GM12864 (cell line): Measurements from ENCODE around the gene PLXNA2.

ENCODE experiments used
- DNase-seq: peaks from one replicate; pipeline ENCODE4 v3.0.0-alpha.2; 2011; ENCODE audit warnings: low read depth
- H3K4me3 ChIP-seq: 2 replicates; pipeline ENCODE4 v1.5.1; 2011; ENCODE audit warnings: mild to moderate bottlenecking, low read depth, low read length, control low read depth
- CTCF ChIP-seq: IDR thresholded peaks from 2 replicates; pipeline ENCODE4 v1.5.1; 2011; ENCODE audit warnings: low read depth, mild to moderate bottlenecking, moderate library complexity, low read length, control low read depth, inconsistent platforms; ENCODE audit errors: missing control alignments

The PLXNA2 gene

GRCh38 chr1:208057056-208057455 lies 187.1 kb downstream of the PLXNA2 start:
- no peak for DNase-seq
- no peak for TF ChIP-seq CTCF
- no peak overlapping the region for H3K4me3 ChIP-seq

DNA sequence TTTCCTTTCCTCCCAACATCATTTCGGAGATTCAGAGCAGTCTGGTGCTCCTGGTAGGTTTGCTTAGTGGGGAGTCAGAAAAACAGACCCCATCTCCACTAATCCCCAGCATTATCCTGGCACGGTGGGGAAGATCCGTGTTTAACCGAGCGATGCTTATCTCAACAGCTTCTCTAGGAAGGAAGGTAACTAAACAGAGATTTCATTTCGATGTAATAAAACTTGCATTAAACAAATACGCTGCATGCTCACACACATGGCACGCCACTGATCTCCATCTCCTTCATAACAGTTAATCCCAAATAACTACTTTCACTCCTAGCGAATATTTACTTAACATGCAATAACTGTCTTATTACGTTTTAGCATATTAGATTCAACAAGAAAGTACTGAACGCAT lies 188.6 kb downstream of the PLXNA2 start:
- no peak for DNase-seq
- no peak overlapping the region for H3K4me3 ChIP-seq
- no peak for TF ChIP-seq CTCF

DNA sequence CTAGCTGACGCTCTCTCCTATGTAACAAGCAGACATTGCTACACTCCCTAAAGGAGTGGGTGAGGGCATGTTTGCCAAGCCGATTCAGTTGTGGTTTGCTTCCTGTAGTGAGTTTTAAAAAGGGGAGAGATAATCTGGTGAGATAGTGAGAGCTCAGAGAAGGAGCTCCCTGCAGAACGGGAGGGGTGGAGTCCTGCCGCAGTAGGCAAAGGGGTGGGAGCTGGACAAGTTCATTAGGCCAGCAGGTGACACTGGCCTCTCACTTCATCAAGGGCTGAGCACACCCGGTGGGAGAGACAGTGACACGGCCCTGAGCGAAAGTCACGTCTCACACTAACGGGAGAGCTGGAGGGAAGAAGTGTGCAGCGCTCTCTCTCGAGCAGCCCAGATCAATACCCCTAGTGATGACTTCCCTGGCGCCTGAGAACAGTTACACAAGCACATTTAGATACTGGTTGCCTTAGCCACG lies 189.2 kb downstream of the PLXNA2 start:
- no peak for TF ChIP-seq CTCF
- DNase-seq = no peak
- no peak overlapping the region for H3K4me3 ChIP-seq

GRCh38 chr1:208054485-208054884 lies 189.7 kb downstream of the PLXNA2 start:
- TF ChIP-seq CTCF = no peak
- no peak for DNase-seq
- H3K4me3 ChIP-seq = no peak overlapping the region

DNA sequence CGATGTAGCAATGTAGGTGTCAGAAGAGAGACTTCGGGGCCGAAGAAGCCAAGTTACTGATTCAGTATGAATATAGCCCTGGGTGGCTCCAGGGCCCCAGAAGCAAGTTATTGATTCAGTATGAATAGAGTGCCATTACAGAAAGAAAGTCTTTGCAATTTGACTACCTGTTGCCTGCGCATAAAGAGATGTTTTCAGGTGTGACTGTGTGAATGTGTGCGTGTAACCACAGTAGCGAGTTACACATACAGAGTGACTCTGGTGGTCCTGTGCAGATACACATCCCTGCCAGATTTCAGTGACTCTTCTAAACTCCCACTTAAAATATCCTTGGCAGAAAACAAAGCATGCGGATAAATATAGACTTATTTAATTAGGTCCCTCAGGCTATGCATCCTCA lies 190.5 kb downstream of the PLXNA2 start:
- no peak for DNase-seq
- no peak overlapping the region for H3K4me3 ChIP-seq
- no peak for TF ChIP-seq CTCF

- no peak overlapping the region for H3K4me3 ChIP-seq
- DNase-seq = no peak
- TF ChIP-seq CTCF = no peak
Observed at GRCh38 chr1:208052926-208053407, 191.2 kb downstream of the PLXNA2 start.

GRCh38 chr1:208052135-208052534 lies 192.0 kb downstream of the PLXNA2 start:
- no peak overlapping the region for H3K4me3 ChIP-seq
- DNase-seq = no peak
- TF ChIP-seq CTCF = no peak
